Kidney epithelial cell (primary cell): Measurements from ENCODE around the gene CYP2R1. TPM values are rescaled to one million over a fixed set of nuclear protein-coding genes. Genes with fewer than 3 reads are reported as not detected.
"Not testable (repeated sequence)": the region's sequence is repeated elsewhere in the genome, so short reads cannot be mapped to it uniquely, and the experiment has no call there.

Experiments used
- DNase-seq: peaks from one replicate; pipeline ENCODE4 v3.0.0-alpha.2; 2010; ENCODE audit warnings: low read depth
- H3K27me3 ChIP-seq: 2 replicates; pipeline ENCODE4 v1.6.0; 2011; ENCODE audit warnings: low read length; ENCODE audit not compliant: control insufficient read depth, insufficient read depth
- H3K36me3 ChIP-seq: 2 replicates; pipeline ENCODE4 v1.5.1; 2011; ENCODE audit warnings: low read length; ENCODE audit not compliant: control insufficient read depth, insufficient read depth
- H3K4me3 ChIP-seq: 2 replicates; pipeline ENCODE4 v1.5.1; 2011; ENCODE audit warnings: low read depth, mild to moderate bottlenecking, control low read depth, low read length
- total RNA-seq: library from RNA; depleted of rRNA; stranded (reverse); fragments of >200 nt; gene quantifications from 2 replicates; pipeline ENCODE4 v1.2.3, GENCODE V29; 2015
- TF ChIP-seq, protein P1 (sequence below): IDR thresholded peaks from 2 replicates; pipeline ENCODE4 v1.5.1; 2011; ENCODE audit warnings: mild to moderate bottlenecking, moderate library complexity, low read length, control low read depth, inconsistent platforms; ENCODE audit not compliant: insufficient read depth, poor library complexity, severe bottlenecking

CYP2R1 gene
- total RNA-seq, 1 donor from 2014 or later, result 30.9 TPM

DNA sequence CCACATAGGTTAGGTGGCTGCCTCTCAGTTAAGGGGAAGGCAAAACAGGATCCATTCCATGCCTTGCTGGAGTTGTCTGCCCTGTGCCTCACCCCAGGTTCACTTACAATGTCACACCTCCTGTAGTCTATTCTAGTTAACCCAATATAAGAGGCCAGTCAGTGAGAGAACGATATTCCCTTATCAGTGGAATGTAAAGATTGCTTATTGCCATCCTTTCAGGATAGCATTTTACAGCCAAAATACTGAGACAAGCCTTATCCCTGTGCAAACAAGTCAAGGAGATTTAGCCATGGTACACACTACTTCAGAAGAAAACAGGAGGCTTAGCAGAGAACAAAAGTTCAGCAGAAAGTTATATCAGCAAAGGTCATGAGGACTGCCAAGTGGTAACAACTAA is 5.5 kb downstream of the CYP2R1 start:
- Histone ChIP-seq H3K4me3 (no peak overlapping the region), H3K27me3 (no peaks in the 10 kb centered on the region), H3K36me3 (no peaks in the 10 kb centered on the region)
- DNase-seq, result no peak
- TF ChIP-seq, protein P1, sequence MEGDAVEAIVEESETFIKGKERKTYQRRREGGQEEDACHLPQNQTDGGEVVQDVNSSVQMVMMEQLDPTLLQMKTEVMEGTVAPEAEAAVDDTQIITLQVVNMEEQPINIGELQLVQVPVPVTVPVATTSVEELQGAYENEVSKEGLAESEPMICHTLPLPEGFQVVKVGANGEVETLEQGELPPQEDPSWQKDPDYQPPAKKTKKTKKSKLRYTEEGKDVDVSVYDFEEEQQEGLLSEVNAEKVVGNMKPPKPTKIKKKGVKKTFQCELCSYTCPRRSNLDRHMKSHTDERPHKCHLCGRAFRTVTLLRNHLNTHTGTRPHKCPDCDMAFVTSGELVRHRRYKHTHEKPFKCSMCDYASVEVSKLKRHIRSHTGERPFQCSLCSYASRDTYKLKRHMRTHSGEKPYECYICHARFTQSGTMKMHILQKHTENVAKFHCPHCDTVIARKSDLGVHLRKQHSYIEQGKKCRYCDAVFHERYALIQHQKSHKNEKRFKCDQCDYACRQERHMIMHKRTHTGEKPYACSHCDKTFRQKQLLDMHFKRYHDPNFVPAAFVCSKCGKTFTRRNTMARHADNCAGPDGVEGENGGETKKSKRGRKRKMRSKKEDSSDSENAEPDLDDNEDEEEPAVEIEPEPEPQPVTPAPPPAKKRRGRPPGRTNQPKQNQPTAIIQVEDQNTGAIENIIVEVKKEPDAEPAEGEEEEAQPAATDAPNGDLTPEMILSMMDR, result no peak

DNA sequence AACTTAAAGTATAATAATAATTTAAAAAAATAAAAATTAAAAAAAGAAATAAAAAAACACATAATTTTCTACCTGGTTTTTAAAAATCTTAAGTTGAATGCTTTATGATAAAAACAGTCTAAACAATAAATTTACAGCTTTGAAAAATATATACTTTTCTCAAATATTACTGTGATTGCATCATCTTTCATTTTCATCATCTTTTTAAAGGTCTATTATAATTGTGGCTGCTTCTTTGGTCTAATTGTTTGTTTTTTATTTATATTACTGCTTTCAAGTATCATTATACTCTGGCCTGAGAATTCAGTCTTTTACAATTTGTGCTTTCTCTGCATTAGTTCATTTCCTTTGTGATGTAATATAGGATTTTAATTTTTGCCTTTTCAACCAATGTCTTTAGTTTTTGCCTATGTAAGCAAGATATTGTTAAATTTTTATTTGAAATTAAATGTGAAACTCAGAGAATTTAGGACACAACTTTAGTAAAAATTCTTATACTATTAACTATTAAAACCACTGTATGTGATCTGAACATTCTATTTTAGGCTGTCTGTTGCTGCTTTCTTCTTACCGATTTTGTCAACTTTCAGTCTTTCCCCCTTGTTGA is 7.3 kb downstream of the CYP2R1 start:
- TF ChIP-seq, protein P1, result no peak
- H3K36me3 ChIP-seq, result no peaks in the 10 kb centered on the region
- no peak for DNase-seq
- no peaks in the 10 kb centered on the region for H3K27me3 ChIP-seq
- H3K4me3 ChIP-seq, result no peak overlapping the region

DNA sequence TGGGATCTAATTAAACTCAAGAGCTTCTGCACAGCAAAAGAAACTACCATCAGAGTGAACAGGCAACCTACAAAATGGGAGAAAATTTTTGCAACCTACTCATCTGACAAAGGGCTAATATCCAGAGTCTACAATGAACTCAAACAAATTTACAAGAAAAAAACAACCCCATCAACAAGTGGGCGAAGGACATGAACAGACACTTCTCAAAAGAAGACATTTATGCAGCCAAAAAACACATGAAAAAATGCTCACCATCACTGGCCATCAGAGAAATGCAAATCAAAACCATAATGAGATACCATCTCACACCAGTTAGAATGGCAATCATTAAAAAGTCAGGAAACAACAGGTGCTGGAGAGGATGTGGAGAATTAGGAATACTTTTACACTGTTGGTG is 8.3 kb downstream of the CYP2R1 start:
- H3K4me3 ChIP-seq, DNase-seq, H3K27me3 ChIP-seq, H3K36me3 ChIP-seq: not testable (repeated sequence)

DNA sequence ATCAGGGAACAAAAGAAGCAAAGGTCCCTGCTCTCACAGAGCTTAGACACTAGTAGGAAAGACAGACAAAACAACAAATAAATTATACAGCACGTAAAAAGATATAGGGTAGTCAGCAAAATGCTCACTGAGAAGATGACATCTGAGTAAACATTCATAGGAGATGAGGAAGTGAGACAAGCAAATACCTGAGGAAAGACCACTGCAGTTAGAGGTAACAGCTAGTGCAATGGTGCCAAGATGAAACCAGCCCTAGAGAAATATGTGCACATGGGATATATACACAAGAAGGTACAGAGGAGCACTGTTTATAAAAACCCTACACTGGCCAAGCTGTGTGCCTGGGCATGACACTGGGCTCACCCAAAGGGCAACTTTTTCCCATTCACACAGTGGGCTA is 9.8 kb downstream of the CYP2R1 start:
- no peak for DNase-seq
- TF ChIP-seq, protein P1, result no peak
- no peaks in the 10 kb centered on the region for H3K36me3 ChIP-seq
- no peak overlapping the region for H3K4me3 ChIP-seq
- no peaks in the 10 kb centered on the region for H3K27me3 ChIP-seq

DNA sequence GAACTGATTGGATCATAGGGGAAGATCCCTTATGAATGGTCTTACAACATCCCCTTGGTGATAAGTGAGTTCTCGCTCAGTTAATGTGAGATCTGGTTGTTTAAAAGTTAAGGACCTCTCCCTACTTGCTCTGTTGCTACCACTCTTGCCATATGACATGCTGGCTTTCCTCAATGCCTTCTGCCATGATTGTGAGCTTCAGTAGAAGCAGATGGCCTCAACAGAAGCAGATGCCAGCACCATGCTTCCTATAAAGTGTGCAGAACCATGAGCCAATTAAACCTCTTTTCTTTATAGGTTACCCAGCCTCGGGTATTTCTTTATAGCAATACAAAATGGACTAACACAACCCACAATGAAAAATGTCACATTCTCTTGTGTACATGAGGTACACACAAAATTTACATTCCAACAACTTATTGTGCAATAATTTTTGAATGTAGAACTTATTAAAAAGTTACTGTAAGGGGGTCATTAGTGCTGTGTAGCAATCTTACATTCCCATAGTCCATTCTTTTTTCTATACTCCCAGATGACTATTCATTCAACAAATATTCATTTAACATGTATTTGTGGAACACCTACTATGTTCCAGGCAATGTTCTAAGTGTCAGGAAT is 10.3 kb downstream of the CYP2R1 start:
- TF ChIP-seq, protein P1, result no peak
- DNase-seq, result no peak
- no peaks in the 10 kb centered on the region for H3K36me3 ChIP-seq
- no peaks in the 10 kb centered on the region for H3K27me3 ChIP-seq
- no peak overlapping the region for H3K4me3 ChIP-seq

DNA sequence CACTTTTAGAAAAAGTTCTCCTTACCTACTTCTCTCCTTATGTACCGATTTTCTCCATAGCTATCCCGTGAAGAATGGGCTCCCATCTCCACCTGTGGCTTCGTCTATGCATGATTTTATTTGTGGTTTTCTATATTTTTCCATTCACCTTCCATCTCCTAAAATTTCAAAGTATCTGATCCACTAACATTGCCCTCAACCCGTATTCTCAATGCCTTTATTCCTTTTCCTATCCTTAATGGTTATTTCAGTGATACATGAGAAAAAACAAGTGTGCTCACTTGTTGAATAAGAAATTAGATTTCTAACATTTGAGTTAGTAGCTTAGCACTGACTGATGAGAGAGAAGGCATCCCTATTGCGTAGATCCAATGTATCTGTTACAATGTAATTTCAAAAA is 16.9 kb downstream of the CYP2R1 start:
- TF ChIP-seq, protein P1, result no peak
- no peak overlapping the region for H3K4me3 ChIP-seq
- no peaks in the 10 kb centered on the region for H3K27me3 ChIP-seq
- H3K36me3 ChIP-seq, result no peaks in the 10 kb centered on the region
- no peak for DNase-seq
